Kidney epithelial cell (primary cell): ENCODE data around the gene MYO16. TPM values are rescaled to one million over a fixed set of nuclear protein-coding genes. Genes with fewer than 3 reads are reported as not detected.
"Not testable (repeated sequence)": the region's sequence is repeated elsewhere in the genome, so short reads cannot be mapped to it uniquely, and the experiment has no call there.

Source experiments
- DNase-seq: peaks from one replicate; pipeline ENCODE4 v3.0.0-alpha.2; 2010; ENCODE audit warnings: low read depth
- H3K27me3 ChIP-seq: 2 replicates; pipeline ENCODE4 v1.6.0; 2011; ENCODE audit warnings: low read length; ENCODE audit not compliant: control insufficient read depth, insufficient read depth
- H3K36me3 ChIP-seq: 2 replicates; pipeline ENCODE4 v1.5.1; 2011; ENCODE audit warnings: low read length; ENCODE audit not compliant: control insufficient read depth, insufficient read depth
- H3K4me3 ChIP-seq: 2 replicates; pipeline ENCODE4 v1.5.1; 2011; ENCODE audit warnings: low read depth, mild to moderate bottlenecking, control low read depth, low read length
- CTCF ChIP-seq: IDR thresholded peaks from 2 replicates; pipeline ENCODE4 v1.5.1; 2011; ENCODE audit warnings: mild to moderate bottlenecking, moderate library complexity, low read length, control low read depth, inconsistent platforms; ENCODE audit not compliant: insufficient read depth, poor library complexity, severe bottlenecking
- total RNA-seq: library from RNA; depleted of rRNA; stranded (reverse); fragments of >200 nt; gene quantifications from 2 replicates; pipeline ENCODE4 v1.2.3, GENCODE V29; 2015

Gene MYO16
- total RNA-seq, 1 donor from 2014 or later, result 0.38 TPM

GRCh38 chr13:108981407-108981806 is 352.0 kb downstream of the MYO16 start:
- no peak overlapping the region for H3K4me3 ChIP-seq
- no peak for TF ChIP-seq CTCF
- no peaks in the 10 kb centered on the region for H3K36me3 ChIP-seq
- no peaks in the 10 kb centered on the region for H3K27me3 ChIP-seq
- no peak for DNase-seq

DNA sequence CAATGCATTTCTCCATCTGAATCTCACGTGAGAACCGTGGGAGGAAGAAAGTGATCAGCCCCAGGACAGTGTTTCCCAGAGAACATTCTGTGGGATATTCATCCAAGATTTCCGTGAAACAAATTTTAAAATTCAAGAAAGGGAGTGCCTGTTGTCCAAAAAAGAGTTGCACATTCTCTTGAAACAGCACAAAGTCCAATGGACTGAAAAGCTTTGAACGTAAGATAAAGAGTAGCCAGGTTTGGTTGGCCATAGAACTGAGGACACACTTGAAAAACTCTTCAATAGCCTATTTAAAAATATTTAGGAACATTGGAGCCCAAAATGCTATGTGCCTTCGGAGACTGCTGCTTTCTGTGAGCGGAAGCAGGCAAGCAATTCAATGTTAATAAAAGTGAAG is 353.9 kb downstream of the MYO16 start:
- no peak for TF ChIP-seq CTCF
- Histone ChIP-seq H3K36me3 (no peaks in the 10 kb centered on the region), H3K27me3 (no peaks in the 10 kb centered on the region), H3K4me3 (no peak overlapping the region)
- DNase-seq, result no peak

- no peak for DNase-seq
- H3K36me3 ChIP-seq, result no peaks in the 10 kb centered on the region
- no peak overlapping the region for H3K4me3 ChIP-seq
- H3K27me3 ChIP-seq, result no peaks in the 10 kb centered on the region
- no peak for TF ChIP-seq CTCF
Observed at GRCh38 chr13:108984251-108984920, 355.0 kb downstream of the MYO16 start.

- no peaks in the 10 kb centered on the region for H3K27me3 ChIP-seq
- H3K4me3 ChIP-seq, result no peak overlapping the region
- no peak for DNase-seq
- TF ChIP-seq CTCF, result no peak
- no peaks in the 10 kb centered on the region for H3K36me3 ChIP-seq
Observed at GRCh38 chr13:108985166-108985565, 355.8 kb downstream of the MYO16 start.

- no peak for TF ChIP-seq CTCF
- no peaks in the 10 kb centered on the region for H3K36me3 ChIP-seq
- no peak overlapping the region for H3K4me3 ChIP-seq
- H3K27me3 ChIP-seq, result no peaks in the 10 kb centered on the region
- DNase-seq, result no peak
Observed at GRCh38 chr13:108987517-108987916, 358.1 kb downstream of the MYO16 start.

DNA sequence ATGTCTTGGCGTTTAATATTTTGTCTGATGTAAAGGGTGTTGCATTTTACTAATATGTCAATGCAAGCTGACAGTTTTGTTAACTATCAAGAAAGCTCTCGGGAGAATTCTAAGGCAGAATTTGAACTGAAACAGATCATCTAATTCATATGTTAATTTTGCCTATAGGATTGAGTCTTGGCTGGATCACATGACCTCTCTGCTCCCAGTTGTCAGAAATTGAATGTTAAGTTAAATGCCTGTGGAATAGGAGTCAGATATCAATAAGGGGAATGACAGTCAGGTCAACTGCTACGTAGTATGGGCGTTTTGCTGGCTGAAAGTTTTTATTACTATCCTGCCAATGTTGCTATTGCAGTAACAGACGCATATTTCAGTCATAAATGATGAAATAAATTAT is 358.5 kb downstream of the MYO16 start:
- no peak for DNase-seq
- Histone ChIP-seq H3K36me3 (no peaks in the 10 kb centered on the region), H3K27me3 (no peaks in the 10 kb centered on the region), H3K4me3 (no peak overlapping the region)
- TF ChIP-seq CTCF, result no peak

DNA sequence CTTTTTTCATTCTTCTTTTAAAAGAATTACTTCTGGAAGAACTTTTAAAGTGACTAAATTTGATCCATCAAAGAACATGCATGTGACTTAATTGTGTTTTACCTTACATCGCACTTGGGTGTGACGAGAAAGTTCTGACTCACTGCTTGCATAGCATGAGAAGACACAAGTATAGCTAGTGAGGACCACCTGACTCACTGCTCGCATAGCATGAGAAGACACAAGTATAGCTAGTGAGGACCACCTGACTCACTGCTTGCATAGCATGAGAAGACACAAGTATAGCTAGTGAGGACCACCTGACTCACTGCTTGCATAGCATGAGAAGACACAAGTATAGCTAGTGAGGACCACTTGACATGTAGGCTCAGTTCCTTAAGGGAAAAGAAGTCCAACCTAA is 362.0 kb downstream of the MYO16 start:
- H3K36me3 ChIP-seq, H3K4me3 ChIP-seq, DNase-seq, H3K27me3 ChIP-seq: not testable (repeated sequence)
